ENCODE data around the gene VCPKMT. TPM values are rescaled to one million over a fixed set of nuclear protein-coding genes. Genes with fewer than 3 reads are reported as not detected.
A peak's percentile ranks its signal among the peaks of the same experiment; 100 is the strongest.

Gene VCPKMT
- total and polyA plus RNA-seq, 9 of the 15 experiments (the other 6 are each of a cell fraction or from before 2014, with no cell fraction given), result 2.7 to 7.8 (median 6.3) TPM

DNA sequence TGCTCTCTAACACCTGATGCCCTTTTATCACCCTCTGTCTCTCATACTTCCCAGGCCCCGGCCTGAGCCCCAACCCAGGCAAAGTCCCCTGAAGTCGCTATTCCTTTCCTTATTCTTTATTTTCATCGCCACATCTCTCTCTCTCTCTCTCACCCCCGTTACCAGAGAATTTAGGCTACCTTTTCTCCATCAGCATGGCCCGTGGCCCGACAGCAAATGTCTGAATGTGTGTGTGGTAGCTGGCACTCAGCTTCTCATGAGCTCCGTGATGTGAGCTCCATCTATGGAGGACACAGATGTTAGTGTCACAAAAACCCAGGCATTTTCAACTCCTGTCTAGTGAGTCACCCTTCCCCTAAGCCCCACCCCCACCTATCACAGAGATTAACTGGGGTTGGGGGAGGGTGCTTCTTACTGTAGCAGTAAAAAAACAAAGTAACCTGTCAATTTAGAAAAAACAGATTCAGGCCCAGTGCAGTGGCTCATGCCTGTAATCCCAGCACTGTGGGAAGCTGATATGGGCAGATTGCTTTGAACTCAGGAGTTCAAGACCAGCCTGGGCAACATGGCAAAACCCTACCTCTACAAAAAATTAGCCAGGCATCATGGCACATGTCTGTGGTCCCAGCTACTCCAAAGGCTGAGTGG lies 53.8 kb downstream of the VCPKMT start (continued):
- TF ChIP-seq MEIS2 (IDR thresholded peaks at IDR 0.05; ENCODE audit: partially characterized antibody), result peak; percentile 87
- TF ChIP-seq, protein P1, sequence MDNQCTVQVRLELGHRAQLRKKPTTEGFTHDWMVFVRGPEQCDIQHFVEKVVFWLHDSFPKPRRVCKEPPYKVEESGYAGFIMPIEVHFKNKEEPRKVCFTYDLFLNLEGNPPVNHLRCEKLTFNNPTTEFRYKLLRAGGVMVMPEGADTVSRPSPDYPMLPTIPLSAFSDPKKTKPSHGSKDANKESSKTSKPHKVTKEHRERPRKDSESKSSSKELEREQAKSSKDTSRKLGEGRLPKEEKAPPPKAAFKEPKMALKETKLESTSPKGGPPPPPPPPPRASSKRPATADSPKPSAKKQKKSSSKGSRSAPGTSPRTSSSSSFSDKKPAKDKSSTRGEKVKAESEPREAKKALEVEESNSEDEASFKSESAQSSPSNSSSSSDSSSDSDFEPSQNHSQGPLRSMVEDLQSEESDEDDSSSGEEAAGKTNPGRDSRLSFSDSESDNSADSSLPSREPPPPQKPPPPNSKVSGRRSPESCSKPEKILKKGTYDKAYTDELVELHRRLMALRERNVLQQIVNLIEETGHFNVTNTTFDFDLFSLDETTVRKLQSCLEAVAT (IDR thresholded peaks at IDR 0.05), result peak in 1 of 2 experiments; percentile 17; a peak in 1 of 4 replicates
- peak; percentile 59; the same call in 1 of the 2 replicates for TF ChIP-seq SMARCA4 (IDR thresholded peaks at IDR 0.05)
- peak in 1 of 2 experiments; percentile 52; a peak in 2 of 4 replicates for TF ChIP-seq RAD21 (CRISPR knock-in tag; conservative IDR thresholded peaks at IDR 0.05 in 1 of 2, IDR thresholded peaks at IDR 0.05 in 1 of 2)
- peak; percentile 33 for TF ChIP-seq TAF1 (IDR thresholded peaks at IDR 0.05; ENCODE audit: control insufficient read depth, extremely low read depth, insufficient read depth, low read length, severe bottlenecking)
- peak in 1 of 2 experiments; percentile 51; a peak in 2 of 4 replicates for TF ChIP-seq TRIM24 (IDR thresholded peaks at IDR 0.05)
- TF ChIP-seq CXXC5 (CRISPR knock-in tag; IDR thresholded peaks at IDR 0.05), result peak; percentile 26; the same call in 1 of the 2 replicates
- TF ChIP-seq, protein P2, sequence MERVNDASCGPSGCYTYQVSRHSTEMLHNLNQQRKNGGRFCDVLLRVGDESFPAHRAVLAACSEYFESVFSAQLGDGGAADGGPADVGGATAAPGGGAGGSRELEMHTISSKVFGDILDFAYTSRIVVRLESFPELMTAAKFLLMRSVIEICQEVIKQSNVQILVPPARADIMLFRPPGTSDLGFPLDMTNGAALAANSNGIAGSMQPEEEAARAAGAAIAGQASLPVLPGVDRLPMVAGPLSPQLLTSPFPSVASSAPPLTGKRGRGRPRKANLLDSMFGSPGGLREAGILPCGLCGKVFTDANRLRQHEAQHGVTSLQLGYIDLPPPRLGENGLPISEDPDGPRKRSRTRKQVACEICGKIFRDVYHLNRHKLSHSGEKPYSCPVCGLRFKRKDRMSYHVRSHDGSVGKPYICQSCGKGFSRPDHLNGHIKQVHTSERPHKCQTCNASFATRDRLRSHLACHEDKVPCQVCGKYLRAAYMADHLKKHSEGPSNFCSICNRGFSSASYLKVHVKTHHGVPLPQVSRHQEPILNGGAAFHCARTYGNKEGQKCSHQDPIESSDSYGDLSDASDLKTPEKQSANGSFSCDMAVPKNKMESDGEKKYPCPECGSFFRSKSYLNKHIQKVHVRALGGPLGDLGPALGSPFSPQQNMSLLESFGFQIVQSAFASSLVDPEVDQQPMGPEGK (CRISPR knock-in tag; IDR thresholded peaks at IDR 0.05; ENCODE audit: borderline replicate concordance), result no peak
- no peak for TF ChIP-seq IFI16 (CRISPR knock-in tag; IDR thresholded peaks at IDR 0.05)
- peak in 1 of 2 experiments; percentile 53; a peak in 1 of 4 replicates for TF ChIP-seq RCOR1 (IDR thresholded peaks at IDR 0.05; ENCODE audit: borderline replicate concordance in 1 of 2, low read depth in 2 of 2, low read length in 2 of 2)
- TF ChIP-seq, protein P3, sequence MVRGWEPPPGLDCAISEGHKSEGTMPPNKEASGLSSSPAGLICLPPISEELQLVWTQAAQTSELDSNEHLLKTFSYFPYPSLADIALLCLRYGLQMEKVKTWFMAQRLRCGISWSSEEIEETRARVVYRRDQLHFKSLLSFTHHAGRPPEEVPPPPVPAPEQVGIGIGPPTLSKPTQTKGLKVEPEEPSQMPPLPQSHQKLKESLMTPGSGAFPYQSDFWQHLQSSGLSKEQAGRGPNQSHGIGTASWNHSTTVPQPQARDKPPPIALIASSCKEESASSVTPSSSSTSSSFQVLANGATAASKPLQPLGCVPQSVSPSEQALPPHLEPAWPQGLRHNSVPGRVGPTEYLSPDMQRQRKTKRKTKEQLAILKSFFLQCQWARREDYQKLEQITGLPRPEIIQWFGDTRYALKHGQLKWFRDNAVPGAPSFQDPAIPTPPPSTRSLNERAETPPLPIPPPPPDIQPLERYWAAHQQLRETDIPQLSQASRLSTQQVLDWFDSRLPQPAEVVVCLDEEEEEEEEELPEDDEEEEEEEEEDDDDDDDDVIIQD (CRISPR knock-in tag; IDR thresholded peaks at IDR 0.05), result no peak
- peak; percentile 55 for TF ChIP-seq RBFOX2 (IDR thresholded peaks at IDR 0.05; ENCODE audit: low read depth, low read length)
- TF ChIP-seq FOSL1 (tag; conservative IDR thresholded peaks at IDR 0.05), result peak; percentile 90
- TF ChIP-seq, protein P4, sequence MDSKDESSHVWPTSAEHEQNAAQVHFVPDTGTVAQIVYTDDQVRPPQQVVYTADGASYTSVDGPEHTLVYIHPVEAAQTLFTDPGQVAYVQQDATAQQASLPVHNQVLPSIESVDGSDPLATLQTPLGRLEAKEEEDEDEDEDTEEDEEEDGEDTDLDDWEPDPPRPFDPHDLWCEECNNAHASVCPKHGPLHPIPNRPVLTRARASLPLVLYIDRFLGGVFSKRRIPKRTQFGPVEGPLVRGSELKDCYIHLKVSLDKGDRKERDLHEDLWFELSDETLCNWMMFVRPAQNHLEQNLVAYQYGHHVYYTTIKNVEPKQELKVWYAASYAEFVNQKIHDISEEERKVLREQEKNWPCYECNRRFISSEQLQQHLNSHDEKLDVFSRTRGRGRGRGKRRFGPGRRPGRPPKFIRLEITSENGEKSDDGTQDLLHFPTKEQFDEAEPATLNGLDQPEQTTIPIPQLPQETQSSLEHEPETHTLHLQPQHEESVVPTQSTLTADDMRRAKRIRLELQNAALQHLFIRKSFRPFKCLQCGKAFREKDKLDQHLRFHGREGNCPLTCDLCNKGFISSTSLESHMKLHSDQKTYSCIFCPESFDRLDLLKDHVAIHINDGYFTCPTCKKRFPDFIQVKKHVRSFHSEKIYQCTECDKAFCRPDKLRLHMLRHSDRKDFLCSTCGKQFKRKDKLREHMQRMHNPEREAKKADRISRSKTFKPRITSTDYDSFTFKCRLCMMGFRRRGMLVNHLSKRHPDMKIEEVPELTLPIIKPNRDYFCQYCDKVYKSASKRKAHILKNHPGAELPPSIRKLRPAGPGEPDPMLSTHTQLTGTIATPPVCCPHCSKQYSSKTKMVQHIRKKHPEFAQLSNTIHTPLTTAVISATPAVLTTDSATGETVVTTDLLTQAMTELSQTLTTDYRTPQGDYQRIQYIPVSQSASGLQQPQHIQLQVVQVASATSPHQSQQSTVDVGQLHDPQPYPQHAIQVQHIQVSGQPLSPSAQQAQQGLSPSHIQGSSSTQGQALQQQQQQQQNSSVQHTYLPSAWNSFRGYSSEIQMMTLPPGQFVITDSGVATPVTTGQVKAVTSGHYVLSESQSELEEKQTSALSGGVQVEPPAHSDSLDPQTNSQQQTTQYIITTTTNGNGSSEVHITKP (IDR thresholded peaks at IDR 0.05; ENCODE audit: partially characterized antibody), result peak; percentile 28
- TF ChIP-seq EGR1 (conservative IDR thresholded peaks at IDR 0.05), result peak; percentile 45
- TF ChIP-seq FOS (IDR thresholded peaks at IDR 0.05; ENCODE audit: extremely low read depth, insufficient read length), result peak; percentile 21
- peak; percentile 84 for TF ChIP-seq LEF1 (IDR thresholded peaks at IDR 0.05)
- TF ChIP-seq HMGN3 (IDR thresholded peaks at IDR 0.05; ENCODE audit: borderline replicate concordance, extremely low read depth, insufficient read length, low read depth, low read length), result no peak
- 0 out of 2 replicates have a peak, but pooled peaks have one; percentile 19 for TF ChIP-seq TAF7 (tag; IDR thresholded peaks at IDR 0.05)

All from K562 (cell line).